Naive thymus-derived CD8-positive, alpha-beta T cell (primary cell): ENCODE results near the gene AEBP2. TPM values are rescaled to one million over a fixed set of nuclear protein-coding genes. Genes with fewer than 3 reads are reported as not detected.
"Not testable (repeated sequence)": the region's sequence is repeated elsewhere in the genome, so short reads cannot be mapped to it uniquely, and the experiment has no call there.

ENCODE experiments used
- ATAC-seq, 2 donors: fragments of 150-1000 bp; cut with Tn5 transposase in 1 of 2; sonication (Bioruptor Pico), chemical (Tn5 transposase) in 1 of 2; 1 replicate in 1 of 2; 2 replicates in 1 of 2; pipeline ENCODE4 v1.10.0; 2021; ENCODE audit warnings: mild to moderate bottlenecking in 2 of 2, moderate library complexity in 2 of 2
- POLR2A ChIA-PET: fragments of 350-600 bp; sonication (Branson Sonifier 250); formaldehyde crosslinking; loops from one replicate; lab custom pipeline; 2021; ENCODE audit warnings: antibody characterized with exemption; lab: Charles Lee
- DNase-seq, 10 donors: peaks; one replicate each; pipeline versions ENCODE4 v3.0.0 to v3.0.0-alpha.2; 2020 to 2022
- H3K27ac Mint-ChIP-seq, 10 donors: one replicate each; pipeline ENCODE4 v1.8.0; 2020 to 2022; ENCODE audit warnings: mild to moderate bottlenecking in 10 of 10, mixed read lengths in 10 of 10, moderate library complexity in 4 of 10, inconsistent platforms in 1 of 10
- H3K27me3 Mint-ChIP-seq, 5 donors: one replicate each; pipeline ENCODE4 v1.8.0; 2021 to 2022; ENCODE audit warnings: mixed read lengths in 5 of 5
- H3K36me3 Mint-ChIP-seq, 3 donors: one replicate each; pipeline ENCODE4 v1.8.0; 2020 to 2022; ENCODE audit warnings: mixed read lengths in 3 of 3, mild to moderate bottlenecking in 2 of 3, inconsistent platforms in 1 of 3
- H3K4me1 Mint-ChIP-seq, 4 donors: one replicate each; pipeline ENCODE4 v1.8.0; 2021 to 2022; ENCODE audit warnings: mixed read lengths in 4 of 4
- H3K4me3 Mint-ChIP-seq, 10 donors: one replicate each; pipeline ENCODE4 v1.8.0; 2020 to 2022; ENCODE audit warnings: mild to moderate bottlenecking in 10 of 10, mixed read lengths in 10 of 10, moderate library complexity in 6 of 10, inconsistent platforms in 1 of 10
- H3K9me3 Mint-ChIP-seq, 9 donors: one replicate each; pipeline ENCODE4 v1.8.0; 2020 to 2022; ENCODE audit warnings: mixed read lengths in 9 of 9, mild to moderate bottlenecking in 3 of 9, inconsistent platforms in 1 of 9, moderate library complexity in 1 of 9
- polyA plus RNA-seq, 3 donors: library from polyadenylated mRNA; unstranded; fragments of 300-500 nt; fragmentation: Illumina TruSeq; gene quantifications; one replicate each; pipeline ENCODE4 v1.2.3, GENCODE V29; 2021
- total RNA-seq, 8 experiments: library from RNA in 2 of 8; stranded (reverse) in 2 of 8; gene quantifications; one replicate each; pipeline ENCODE4 v1.2.3 and lab custom pipeline; 2021 to 2026

AEBP2 gene
- total and polyA plus RNA-seq, 5 experiments from 2014 or later, result 8.5 to 66.4 (median 15.5) TPM

GRCh38 chr12:19428246-19428645, 11.0 kb upstream of the AEBP2 start:
- ATAC-seq (no peak), DNase-seq (no peak)
- H3K36me3 Mint-ChIP-seq, result peaks cover 0 to 2% (median 0%) of the 10 kb centered on the region in 3 donors
- POLR2A ChIA-PET, result no interaction called here
- no peak overlapping the region for H3K4me3 Mint-ChIP-seq
- peaks cover 0 to 5% (median 0%) of the 10 kb centered on the region in 9 donors for H3K9me3 Mint-ChIP-seq
- peak overlapping the region in 1 of 10 donors; percentile 46 for H3K27ac Mint-ChIP-seq
- H3K27me3 Mint-ChIP-seq, result no peaks in the 10 kb centered on the region
- H3K4me1 Mint-ChIP-seq, result peaks cover 2 to 9% (median 5%) of the 10 kb centered on the region in 4 donors

DNA sequence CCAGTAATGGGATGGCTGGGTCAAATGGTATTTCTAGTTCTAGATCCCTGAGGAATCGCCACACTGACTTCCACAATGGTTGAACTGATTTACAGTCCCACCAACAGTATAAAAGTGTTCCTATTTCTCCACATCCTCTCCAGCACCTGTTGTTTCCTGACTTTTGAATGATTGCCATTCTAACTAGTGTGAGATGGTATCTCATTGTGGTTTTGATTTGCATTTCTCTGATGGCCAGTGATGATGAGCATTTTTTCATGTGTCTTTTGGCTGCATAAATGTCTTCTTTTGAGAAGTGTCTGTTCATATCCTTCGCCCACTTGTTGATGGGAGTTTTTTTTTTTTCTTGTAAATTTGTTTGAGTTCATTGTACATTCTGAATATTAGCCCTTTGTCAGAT, 9.8 kb upstream of the AEBP2 start:
- H3K4me3 Mint-ChIP-seq, POLR2A ChIA-PET, H3K36me3 Mint-ChIP-seq, ATAC-seq, H3K9me3 Mint-ChIP-seq, H3K27me3 Mint-ChIP-seq, DNase-seq: not testable (repeated sequence)
- Mint-ChIP-seq H3K27ac (peak overlapping the region in 1 of 10 donors; percentile 19), H3K4me1 (peaks cover 3 to 12% (median 8%) of the 10 kb centered on the region in 4 donors)

DNA sequence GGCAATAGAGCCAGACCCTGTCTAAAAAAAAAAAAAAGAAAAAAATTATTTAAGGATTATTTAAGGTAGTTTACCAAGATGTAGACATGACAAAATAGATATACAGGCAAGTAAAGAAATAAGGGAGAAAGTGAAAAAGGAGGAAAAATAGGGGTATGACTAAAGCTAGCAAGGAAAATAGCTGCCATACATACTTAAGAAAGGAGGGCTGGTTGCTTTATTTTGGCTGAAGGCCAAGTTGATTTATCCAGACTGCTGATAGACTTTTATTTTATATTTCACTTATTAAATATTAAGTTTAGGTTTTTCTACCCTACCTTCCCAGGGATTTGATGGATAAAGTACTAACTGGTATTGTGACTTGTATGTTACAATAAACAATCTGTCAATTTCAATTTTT, 8.3 kb upstream of the AEBP2 start:
- POLR2A ChIA-PET, result no interaction called here
- ATAC-seq, result no peak

DNA sequence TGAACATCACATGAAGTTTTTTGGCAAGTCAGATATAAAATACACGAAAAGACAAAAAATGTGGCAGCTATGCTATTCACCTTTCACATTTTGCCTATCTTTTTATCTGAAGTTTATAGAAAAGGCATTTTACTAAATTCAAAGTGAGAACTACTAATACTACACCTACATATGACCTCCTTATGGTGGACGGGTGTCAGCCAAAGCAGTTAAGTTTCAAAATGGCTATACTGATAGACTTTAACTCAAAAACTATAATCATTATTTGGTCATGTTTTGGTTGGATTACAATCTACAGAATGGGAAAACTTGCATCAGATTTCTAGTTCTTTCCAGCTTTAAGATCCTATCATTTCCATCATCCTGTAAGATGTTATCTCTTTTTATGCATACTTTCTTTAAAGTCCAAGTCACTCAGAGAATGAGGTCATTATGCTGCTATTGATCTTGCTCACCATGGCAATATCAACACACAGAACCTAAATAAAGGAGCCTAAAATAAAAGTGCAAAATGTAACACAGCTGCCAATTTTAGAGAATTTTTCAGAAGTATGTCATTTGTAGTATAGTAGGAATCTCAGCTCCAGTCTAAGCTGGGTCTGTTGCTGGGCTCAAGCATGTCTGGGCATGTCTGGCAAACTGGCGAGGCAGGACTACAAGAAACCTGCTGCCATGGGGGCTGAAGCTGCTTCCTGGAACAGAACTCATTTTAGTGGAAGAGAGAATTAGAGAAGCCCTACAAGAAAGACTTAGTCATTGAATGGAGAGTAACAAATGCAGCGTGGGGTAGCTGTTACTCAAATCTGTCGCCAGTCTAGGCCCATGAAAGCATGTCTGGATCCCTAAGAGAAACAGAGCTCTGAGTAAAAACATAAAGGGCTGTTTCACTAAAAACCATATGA, 7.6 kb upstream of the AEBP2 start:
- POLR2A ChIA-PET, result no interaction called here
- H3K36me3 Mint-ChIP-seq, result peaks cover 0 to 2% (median 0%) of the 10 kb centered on the region in 3 donors
- no peak for DNase-seq
- peaks cover 5 to 25% (median 15%) of the 10 kb centered on the region in 4 donors for H3K4me1 Mint-ChIP-seq
- ATAC-seq, result no peak
- H3K27ac Mint-ChIP-seq, result peak overlapping the region in 4 of 10 donors; percentile 8 to 43 (median 32)
- peaks cover 0 to 2% (median 0%) of the 10 kb centered on the region in 9 donors for H3K9me3 Mint-ChIP-seq
- H3K27me3 Mint-ChIP-seq, result no peaks in the 10 kb centered on the region
- H3K4me3 Mint-ChIP-seq, result no peak overlapping the region

More for the DNA sequence above, 8.3 kb upstream of the AEBP2 start:
- H3K27ac Mint-ChIP-seq, result no peak overlapping the region
- H3K9me3 Mint-ChIP-seq, result peaks cover 0 to 4% (median 0%) of the 10 kb centered on the region in 9 donors
- H3K4me1 Mint-ChIP-seq, result peaks cover 5 to 25% (median 15%) of the 10 kb centered on the region in 4 donors
- H3K36me3 Mint-ChIP-seq, result peaks cover 0 to 2% (median 0%) of the 10 kb centered on the region in 3 donors
- H3K4me3 Mint-ChIP-seq, result no peak overlapping the region
- H3K27me3 Mint-ChIP-seq, result no peaks in the 10 kb centered on the region
- no peak for DNase-seq

GRCh38 chr12:19432309-19433170, 6.8 kb upstream of the AEBP2 start:
- ATAC-seq (no peak), DNase-seq (no peak)
- H3K27ac Mint-ChIP-seq, result peak overlapping the region in 5 of 10 donors; percentile 2 to 82 (median 39)
- H3K4me1 Mint-ChIP-seq, result peaks cover 5 to 25% (median 15%) of the 10 kb centered on the region in 4 donors
- H3K36me3 Mint-ChIP-seq, result peaks cover 0 to 2% (median 0%) of the 10 kb centered on the region in 3 donors
- peaks cover 0 to 2% (median 0%) of the 10 kb centered on the region in 9 donors for H3K9me3 Mint-ChIP-seq
- H3K4me3 Mint-ChIP-seq, result no peak overlapping the region
- no peaks in the 10 kb centered on the region for H3K27me3 Mint-ChIP-seq
- POLR2A ChIA-PET, result no interaction called here

DNA sequence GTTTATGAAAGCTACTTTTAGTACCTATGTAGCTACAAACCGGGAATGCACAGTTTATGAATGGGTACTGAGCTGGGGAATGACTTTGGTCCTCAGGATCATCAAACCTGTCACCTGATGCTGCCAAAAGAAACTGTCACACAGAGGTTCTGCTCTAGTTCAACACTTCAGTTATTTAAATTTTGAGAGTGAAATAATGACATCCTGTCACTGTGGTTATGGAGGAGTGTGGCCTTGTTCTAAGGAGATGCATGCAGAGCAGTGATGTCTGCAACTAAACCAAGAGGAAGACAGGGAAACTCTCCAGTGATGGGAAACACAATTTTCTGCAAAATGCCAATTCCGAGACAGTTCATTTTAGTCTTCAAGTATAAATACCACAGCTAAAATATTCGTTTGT, 4.8 kb upstream of the AEBP2 start:
- peak overlapping the region; percentile 29 to 83 (median 57) for H3K27ac Mint-ChIP-seq
- peaks cover 0 to 1% (median 0%) of the 10 kb centered on the region in 9 donors for H3K9me3 Mint-ChIP-seq
- H3K4me1 Mint-ChIP-seq, result peaks cover 3 to 31% (median 23%) of the 10 kb centered on the region in 4 donors
- ATAC-seq (no peak), DNase-seq (peak in 2 of 10 donors; percentile 17 to 22)
- no peaks in the 10 kb centered on the region for H3K27me3 Mint-ChIP-seq
- peak overlapping the region in 1 of 10 donors; percentile 37 for H3K4me3 Mint-ChIP-seq
- POLR2A ChIA-PET, result no interaction called here
- peaks cover 0 to 1% (median 0%) of the 10 kb centered on the region in 3 donors for H3K36me3 Mint-ChIP-seq

GRCh38 chr12:19435831-19436497, 3.3 kb upstream of the AEBP2 start:
- Mint-ChIP-seq H3K27ac (peak overlapping the region in 3 of 10 donors; percentile 40 to 58 (median 58)), H3K36me3 (peaks cover 0 to 3% (median 2%) of the 10 kb centered on the region in 3 donors), H3K4me3 (no peak overlapping the region), H3K4me1 (peaks cover 9 to 34% (median 29%) of the 10 kb centered on the region in 4 donors), H3K27me3 (no peaks in the 10 kb centered on the region), H3K9me3 (no peaks in the 10 kb centered on the region)
- DNase-seq (no peak), ATAC-seq (no peak)
- POLR2A ChIA-PET, result interaction anchor here (1.1 kb wide), 1 partner anchor 19 kb away, joined by 4 read pairs; no protein-coding TSS in a partner anchor

GRCh38 chr12:19436931-19437330, 2.4 kb upstream of the AEBP2 start:
- POLR2A ChIA-PET, result interaction anchor here (1.1 kb wide), 1 partner anchor 18 kb away, joined by 4 read pairs; no protein-coding TSS in a partner anchor

GRCh38 chr12:19437996-19438395, 1.3 kb upstream of the AEBP2 start:
- Mint-ChIP-seq H3K27ac (peak overlapping the region in 6 of 10 donors; percentile 10 to 96 (median 42)), H3K27me3 (no peaks in the 10 kb centered on the region), H3K4me3 (peak overlapping the region in 4 of 10 donors; percentile 14 to 97 (median 66)), H3K9me3 (no peaks in the 10 kb centered on the region), H3K36me3 (peaks cover 0 to 13% (median 3%) of the 10 kb centered on the region in 3 donors), H3K4me1 (peaks cover 15 to 49% (median 41%) of the 10 kb centered on the region in 4 donors)
- DNase-seq (no peak), ATAC-seq (no peak)
- POLR2A ChIA-PET, result no interaction called here

More at GRCh38 chr12:19436931-19437330, 2.4 kb upstream of the AEBP2 start:
- no peak for DNase-seq
- peak overlapping the region in 5 of 10 donors; percentile 12 to 83 (median 68) for H3K27ac Mint-ChIP-seq
- peaks cover 0 to 7% (median 3%) of the 10 kb centered on the region in 3 donors for H3K36me3 Mint-ChIP-seq
- peaks cover 15 to 39% (median 36%) of the 10 kb centered on the region in 4 donors for H3K4me1 Mint-ChIP-seq
- no peaks in the 10 kb centered on the region for H3K27me3 Mint-ChIP-seq
- no peak for ATAC-seq
- no peaks in the 10 kb centered on the region for H3K9me3 Mint-ChIP-seq
- no peak overlapping the region for H3K4me3 Mint-ChIP-seq

- H3K4me1 Mint-ChIP-seq, result peaks cover 18 to 53% (median 49%) of the 10 kb centered on the region in 4 donors
- POLR2A ChIA-PET, result interaction anchor here (0.5 to 2.2 kb wide), 5 partner anchors 14 to 152 kb away, joined by 3 to 9 read pairs (median 3); no protein-coding TSS in a partner anchor
Measured at GRCh38 chr12:19440019-19440858, 947 bp downstream of the AEBP2 start.

DNA sequence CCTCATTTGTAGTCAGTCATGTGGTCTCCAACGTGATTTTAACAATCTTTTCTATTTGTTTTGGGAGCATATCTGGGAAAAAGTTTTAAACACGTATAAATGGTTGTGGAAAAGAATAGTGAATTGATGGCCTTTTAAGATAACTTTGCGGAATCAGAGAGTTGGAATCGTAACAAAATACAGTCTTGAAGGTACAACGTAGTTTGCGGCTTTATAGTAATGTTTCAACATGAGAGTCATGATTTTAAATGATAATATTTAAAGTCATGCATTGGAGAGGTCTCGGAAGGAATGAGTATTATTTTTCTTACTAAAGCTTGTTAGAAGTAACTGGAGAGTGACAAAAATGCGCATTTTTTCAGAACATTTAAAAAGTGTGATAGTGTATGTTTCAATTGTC, 1.6 kb downstream of the AEBP2 start:
- Mint-ChIP-seq H3K9me3 (no peaks in the 10 kb centered on the region), H3K4me1 (peaks cover 18 to 53% (median 51%) of the 10 kb centered on the region in 4 donors), H3K4me3 (peak overlapping the region; percentile 97 to 100 (median 99)), H3K27ac (peak overlapping the region; percentile 92 to 99 (median 96)), H3K27me3 (no peaks in the 10 kb centered on the region), H3K36me3 (peaks cover 0 to 30% (median 3%) of the 10 kb centered on the region in 3 donors)
- POLR2A ChIA-PET, result interaction anchor here (0.5 to 2.2 kb wide), 2 partner anchors 37 to 153 kb away, joined by 3 to 9 read pairs; no protein-coding TSS in a partner anchor
- ATAC-seq (no peak), DNase-seq (no peak)

More at GRCh38 chr12:19440019-19440858, 947 bp downstream of the AEBP2 start:
- Mint-ChIP-seq H3K27ac (peak overlapping the region; percentile 92 to 99 (median 96)), H3K9me3 (no peaks in the 10 kb centered on the region), H3K4me3 (peak overlapping the region; percentile 97 to 100 (median 99)), H3K27me3 (no peaks in the 10 kb centered on the region), H3K36me3 (peaks cover 0 to 26% (median 3%) of the 10 kb centered on the region in 3 donors)
- ATAC-seq, result peak; percentile 26 to 37
- peak; percentile 44 to 74 (median 58) for DNase-seq
